RPMI8226 (cell line): ENCODE results near the gene IAPP.
"Not testable (repeated sequence)": the region's sequence is repeated elsewhere in the genome, so short reads cannot be mapped to it uniquely, and the experiment has no call there.

Experiments
- DNase-seq: peaks from one replicate; pipeline ENCODE4 v3.0.0-alpha.2; 2015

IAPP gene

GRCh38 chr12:21381320-21381719 lies 8.6 kb downstream of the IAPP start:
- DNase-seq, result not testable (repeated sequence)

DNA sequence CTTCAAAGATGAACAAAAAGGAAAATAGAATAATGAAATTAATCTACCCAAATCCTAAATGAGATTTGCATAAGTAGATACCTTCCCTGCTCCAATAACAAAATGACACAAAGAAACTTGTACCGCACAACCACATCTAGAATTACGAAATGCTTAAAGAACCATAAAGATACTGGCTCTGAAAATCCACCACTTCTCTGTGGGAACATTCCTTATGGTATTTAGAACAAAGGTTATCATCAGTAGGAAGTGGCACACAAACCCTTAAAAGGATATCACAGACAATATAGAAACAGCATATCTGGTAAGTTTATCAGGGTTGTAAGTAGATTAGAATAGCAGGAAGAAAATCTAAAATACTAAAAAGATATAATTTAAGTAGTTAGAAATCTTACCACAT lies 11.6 kb downstream of the IAPP start:
- DNase-seq, result no peak

GRCh38 chr12:21387174-21387573 lies 14.5 kb downstream of the IAPP start:
- no peak for DNase-seq

- DNase-seq, result no peak
Measured at GRCh38 chr12:21392384-21392783, 19.7 kb downstream of the IAPP start.

DNA sequence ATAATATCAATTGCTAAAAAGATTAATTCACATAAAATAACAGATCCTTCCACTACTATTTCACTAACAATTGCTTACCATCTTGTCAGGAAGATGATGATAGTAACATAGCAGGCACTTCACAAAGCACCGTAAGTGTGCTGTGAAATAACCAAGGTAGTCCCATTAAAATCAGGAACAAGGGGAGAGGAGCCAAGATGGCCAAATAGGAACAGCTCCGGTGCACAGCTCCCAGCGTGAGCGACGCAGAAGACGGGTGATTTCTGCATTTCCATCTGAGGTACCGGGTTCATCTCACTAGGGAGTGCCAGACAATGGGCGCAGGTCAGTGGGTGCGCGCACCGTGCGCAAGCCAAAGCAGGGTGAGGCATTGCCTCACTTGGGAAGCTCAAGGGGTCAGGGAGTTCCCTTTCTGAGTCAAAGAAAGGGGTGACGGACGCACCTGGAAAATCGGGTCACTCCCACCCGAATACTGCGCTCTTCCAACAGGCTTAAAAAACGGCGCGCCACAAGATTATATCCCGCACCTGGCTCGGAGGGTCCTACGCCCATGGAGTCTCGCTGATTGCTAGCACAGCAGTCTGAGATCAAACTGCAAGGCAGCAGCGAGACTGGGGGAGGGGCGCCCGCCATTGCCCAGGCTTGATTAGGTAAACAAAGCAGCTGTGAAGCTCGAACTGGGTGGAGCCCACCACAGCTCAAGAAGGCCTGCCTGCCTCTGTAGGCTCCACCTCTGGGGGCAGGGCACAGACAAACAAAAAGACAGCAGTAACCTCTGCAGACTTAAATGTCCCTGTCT lies 22.3 kb downstream of the IAPP start:
- not testable (repeated sequence) for DNase-seq

- DNase-seq, result no peak
Measured at GRCh38 chr12:21413369-21414277, 40.9 kb downstream of the IAPP start.

DNA sequence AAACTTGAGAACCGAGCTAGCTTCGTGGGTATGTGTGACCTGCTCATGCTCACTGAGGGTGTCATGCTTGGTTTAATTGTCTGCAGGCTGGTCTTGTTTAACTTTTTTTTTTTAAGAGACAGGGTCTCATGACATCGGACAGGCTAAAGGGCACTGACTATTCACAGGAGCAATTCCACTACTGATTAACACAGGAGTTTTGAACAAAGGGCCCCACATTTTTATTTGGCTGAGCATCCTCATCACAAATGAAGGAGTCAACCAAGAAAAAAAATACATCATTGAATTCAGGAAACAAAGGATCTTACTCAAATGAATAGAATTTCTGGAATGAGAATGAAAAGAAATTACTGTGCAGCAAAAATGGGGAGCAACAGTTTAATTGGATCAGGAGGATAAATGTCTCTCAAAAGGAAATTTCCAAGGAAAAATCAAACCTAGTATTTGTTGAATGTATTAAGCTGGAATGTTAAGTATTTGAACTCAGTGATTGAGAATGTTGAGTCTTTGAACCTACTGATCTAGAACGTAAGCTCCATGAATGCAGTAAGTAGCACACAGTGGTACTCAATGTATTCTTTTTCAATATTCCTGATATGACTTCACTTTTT lies 43.9 kb downstream of the IAPP start:
- no peak for DNase-seq

DNA sequence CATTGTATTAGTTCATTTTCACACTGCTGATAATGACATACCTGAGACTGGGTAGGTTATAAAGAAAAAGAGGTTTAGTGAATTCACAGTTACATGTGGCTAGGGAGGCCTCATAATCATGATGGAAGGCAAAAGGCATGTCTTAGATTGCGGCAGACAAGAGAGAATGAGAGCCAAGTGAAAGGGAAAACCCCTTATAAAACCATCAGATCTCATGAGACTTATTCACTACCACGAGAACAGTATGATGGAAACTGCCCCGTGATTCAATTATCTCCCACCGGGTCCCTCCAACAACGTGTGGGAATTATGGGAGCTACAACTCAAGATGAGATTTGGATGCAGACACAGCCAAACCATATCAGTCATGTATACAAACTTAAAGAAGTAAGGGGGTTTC lies 45.7 kb downstream of the IAPP start:
- not testable (repeated sequence) for DNase-seq

GRCh38 chr12:21419009-21419699 lies 46.5 kb downstream of the IAPP start:
- not testable (repeated sequence) for DNase-seq

- no peak for DNase-seq
Measured at GRCh38 chr12:21428241-21428640, 55.5 kb downstream of the IAPP start.
